HG03280 (cell line): ENCODE measurements around the gene GOLGA6A.

ENCODE experiments used
- ATAC-seq: cut with Tn5 transposase; IDR thresholded peaks from one replicate; pipeline ENCODE4 v1.9.1; 2021; ENCODE audit warnings: mild to moderate bottlenecking, moderate library complexity; ENCODE audit not compliant: unreplicated experiment

GOLGA6A gene

DNA sequence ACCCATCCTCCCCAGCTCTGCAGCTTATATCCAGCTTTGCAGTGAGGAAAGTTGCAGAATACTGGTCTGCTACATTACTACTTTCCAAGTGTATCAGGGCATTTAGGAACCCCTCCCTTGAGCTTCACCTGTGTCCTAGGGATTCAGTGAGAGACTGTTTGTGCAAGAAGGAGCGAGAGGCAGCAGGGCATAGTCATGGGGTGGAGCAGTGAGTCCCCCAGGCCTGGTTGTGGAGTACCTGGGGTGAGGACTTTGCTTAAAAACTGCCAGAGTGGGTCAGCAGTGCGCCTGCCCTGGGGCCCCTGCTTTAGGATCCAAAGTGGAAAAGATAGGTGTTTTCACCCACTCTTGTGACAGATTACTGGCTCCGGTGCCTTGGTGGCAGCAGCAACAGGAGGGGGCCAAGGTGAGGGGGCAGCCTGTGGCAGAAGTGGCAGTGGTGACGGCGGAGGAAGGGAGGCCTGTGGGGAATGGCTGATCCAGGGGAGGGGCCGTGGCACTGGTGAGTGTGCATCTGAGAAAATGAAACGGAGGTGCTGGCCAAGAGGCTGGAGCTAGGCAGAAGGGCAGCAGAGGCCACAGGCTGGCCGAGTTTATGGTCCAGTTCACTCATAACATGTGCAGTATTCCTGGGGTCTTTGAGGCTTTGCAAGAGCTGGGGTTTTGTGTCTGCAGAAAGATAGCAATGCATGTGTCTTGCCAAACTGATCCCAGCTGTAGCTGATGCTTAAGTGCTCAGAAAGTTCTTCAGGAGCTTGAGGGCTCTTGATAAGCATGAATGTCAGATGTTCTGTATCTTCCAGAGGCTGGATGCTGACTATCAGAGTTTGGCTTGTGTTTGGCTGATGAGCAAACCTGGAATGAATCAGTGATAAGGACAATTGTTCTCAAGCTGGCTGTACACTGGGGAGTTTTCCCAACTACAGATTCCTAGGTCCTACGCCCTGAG is 43.4 kb downstream of the GOLGA6A start:
- no peak for ATAC-seq

DNA sequence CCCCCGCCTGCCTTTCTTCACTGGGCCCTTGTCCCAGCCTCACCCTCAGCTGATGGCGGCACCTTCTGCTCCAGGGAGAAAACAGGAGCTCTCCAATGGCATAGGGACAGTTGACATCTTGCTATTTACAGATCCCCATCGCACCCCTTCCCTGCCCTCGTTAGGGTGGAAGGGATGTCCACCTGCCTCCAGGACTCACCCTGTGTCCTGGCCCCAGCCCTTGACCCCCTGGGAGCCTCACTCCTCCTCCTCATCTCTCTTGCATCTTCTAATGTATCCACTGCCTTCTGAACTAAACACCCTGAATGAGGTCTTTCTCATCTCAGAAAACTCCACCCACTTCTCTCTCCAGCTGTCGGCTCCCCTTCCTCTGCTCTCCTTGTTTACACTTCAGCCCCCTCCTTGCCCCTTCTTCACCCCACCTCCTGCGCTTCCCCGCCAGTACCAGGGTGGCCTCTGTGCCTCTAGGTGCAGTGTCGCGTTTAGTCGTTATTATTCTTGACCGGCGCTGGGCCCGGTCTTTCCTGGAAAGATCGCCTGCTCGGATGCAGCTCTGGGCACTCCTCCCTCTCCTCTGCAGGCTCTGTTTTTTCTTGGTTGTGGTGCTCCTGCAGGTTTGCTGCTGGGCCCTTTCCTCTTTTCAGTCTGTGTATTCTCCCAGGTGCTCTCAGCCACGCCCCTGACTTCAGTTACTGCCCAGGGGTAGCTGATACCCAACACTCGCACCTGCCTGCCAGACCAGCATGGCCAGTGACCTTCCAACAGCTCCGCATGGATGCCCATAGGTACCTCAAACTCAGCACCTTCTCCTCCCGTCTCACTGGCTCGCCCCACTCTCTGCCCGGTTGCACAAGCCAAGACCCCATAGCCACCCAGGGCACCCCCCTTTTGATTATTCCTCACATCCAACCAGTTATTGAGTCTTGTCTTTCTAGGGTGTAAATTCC is 44.9 kb downstream of the GOLGA6A start:
- no peak for ATAC-seq

DNA sequence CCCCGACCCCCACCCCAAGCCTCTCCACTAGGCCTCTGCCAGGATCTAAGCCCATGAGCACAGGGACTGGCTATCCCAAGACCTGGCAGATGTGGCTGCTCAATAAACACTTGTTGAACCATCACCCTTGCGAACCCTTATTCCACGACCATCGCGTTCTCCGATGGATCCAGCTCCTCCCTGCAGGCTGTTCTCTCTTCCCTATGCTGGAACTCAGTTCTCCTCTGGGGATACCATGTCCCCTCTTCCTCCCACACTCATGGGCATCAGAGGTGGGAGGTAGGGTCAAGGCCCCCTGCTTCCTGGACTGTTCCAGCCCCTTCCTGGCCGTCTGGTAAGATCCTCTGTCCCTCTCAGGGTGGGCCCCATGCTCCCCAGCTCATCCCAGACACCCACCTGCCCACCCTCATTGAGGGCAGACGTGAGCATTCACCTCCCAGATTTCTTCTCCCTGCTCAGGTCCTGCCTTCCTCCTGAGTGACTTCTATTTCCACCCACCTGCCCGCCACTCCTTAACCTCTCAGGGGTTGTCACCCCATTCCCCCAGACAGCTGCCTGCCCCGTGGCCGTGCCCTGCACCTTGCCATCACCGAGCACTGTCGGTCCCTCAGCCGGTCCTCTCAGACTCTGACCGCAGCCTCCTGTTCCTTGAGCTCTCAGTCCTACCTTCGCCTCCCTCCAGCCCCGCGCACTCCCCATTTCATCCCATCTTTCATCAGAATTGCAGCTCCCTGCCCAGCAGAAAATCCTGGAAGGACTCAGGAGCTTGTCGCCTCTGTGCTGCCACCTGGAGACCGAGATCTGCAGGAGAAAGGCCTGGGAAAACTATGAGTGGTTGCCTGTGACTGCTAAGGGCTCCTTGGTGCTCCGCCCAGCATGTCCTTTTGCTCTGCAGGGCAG is 45.8 kb downstream of the GOLGA6A start:
- ATAC-seq: no peak

DNA sequence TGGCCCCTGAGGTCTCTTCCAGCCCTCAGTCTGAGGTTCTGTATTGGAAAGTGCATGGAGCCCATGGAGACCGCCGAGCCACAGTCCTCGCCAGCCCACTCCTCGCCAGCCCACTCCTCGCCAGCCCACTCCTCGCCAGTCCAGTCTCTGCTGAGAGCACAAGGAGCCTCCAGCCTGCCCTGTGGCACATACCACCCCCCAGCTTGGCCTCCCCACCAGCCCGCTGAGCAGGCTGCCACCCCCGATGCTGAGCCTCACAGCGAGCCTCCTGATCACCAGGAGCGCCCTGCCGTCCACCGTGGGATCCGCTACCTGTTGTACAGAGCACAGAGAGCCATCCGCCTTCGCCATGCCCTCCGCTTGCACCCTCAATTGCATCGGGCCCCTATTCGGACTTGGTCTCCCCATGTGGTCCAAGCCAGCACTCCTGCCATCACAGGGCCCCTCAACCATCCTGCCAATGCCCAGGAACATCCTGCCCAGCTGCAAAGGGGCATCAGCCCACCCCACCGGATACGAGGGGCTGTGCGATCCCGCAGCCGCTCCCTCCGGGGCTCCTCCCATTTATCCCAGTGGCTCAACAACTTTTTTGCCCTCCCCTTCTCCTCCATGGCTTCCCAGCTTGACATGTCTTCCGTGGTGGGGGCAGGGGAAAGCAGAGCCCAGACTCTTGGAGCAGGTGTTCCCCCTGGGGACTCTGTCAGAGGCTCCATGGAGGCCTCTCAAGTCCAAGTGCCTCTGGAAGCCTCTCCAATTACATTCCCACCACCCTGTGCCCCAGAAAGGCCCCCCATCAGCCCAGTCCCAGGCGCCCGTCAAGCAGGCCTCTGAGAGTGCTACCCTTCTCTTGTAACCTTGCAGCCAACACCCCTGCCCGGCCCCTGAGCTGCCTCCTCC is 47.0 kb downstream of the GOLGA6A start:
- ATAC-seq: no peak

DNA sequence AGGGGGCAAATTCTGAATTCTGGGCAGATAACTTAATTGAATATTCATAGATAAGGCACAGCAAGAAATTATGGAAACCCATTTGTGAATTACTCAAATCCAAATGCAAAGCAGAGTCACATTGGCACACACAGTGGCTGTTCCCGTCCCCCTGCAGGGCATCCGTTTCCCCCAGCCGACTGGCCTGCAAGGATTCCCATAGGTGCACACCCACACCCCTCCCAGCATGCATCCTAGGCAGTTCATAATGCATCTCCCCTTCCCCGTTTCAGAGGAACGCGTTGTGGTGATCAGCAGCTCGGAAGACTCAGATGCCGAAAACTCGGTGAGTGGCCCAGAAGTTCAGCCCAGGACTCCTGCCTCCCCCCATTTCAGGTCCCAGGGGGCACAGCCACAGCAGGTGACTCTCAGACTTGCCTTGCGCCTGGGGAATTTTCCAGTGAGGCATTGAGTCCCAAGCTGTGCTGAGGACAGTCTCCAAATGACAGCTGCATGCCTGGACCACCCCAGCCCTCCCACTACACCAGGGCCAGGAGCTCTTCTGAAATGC is 48.1 kb downstream of the GOLGA6A start:
- ATAC-seq: no peak

DNA sequence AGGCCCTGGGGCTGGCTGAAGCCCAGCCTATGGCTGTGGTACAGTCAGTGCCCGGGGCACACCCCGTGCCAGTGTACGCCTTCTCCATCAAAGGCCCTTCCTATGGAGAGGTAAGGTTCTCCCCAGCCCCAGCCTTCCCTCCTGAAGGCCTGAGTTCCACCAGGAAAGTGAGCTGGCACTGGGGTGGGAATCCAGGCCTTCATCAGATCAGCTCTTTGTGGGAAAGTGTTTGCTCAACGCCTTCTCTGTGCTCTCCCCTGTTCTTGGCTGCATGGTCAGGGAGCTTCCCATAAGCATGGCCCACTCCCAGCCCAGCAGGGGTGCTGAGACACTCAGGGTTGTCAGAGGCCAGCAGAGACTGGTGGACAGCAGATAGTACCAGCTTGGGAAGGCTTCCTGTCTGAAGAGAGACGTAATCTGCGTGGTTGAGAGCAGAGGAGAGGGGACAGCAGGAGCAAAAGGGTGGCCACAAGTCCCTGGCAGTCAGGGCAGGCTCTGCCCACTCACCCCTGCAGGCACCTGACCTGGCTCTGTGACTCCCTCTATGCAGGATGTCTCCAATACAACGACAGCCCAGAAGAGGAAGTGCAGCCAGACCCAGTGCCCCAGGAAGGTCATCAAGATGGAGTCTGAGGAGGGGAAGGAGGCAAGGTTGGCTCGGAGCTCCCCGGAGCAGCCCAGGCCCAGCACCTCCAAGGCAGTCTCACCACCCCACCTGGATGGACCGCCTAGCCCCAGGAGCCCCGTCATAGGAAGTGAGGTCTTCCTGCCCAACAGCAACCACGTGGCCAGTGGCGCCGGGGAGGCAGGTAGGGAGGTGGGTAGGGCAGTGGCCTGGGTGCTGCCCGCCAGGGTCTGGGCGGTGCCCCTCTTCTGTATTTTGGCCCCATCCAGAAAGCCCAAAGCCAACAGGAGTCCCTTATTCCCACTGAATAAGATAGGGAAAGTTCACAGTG is 49.5 kb downstream of the GOLGA6A start:
- no peak for ATAC-seq

DNA sequence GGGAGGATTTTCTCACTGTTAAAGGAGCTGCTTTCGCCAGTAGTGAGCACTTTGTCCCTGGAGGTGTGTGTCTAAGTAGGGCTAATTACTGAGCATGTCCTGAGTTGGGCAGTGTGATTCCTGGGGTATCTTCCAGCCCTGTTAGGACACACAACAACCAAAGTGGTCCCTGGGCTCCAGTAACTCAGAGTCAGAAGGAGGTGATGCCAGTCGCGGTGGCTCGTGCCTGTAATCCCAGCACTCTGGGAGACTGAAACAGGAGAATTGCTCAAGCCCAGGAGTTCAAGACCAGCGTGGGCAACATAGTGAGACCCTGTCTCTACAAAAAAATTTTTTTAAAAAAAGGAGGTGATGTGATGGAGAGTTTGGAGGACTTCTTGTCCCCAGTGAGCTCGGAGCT is 50.3 kb downstream of the GOLGA6A start:
- ATAC-seq: no peak

DNA sequence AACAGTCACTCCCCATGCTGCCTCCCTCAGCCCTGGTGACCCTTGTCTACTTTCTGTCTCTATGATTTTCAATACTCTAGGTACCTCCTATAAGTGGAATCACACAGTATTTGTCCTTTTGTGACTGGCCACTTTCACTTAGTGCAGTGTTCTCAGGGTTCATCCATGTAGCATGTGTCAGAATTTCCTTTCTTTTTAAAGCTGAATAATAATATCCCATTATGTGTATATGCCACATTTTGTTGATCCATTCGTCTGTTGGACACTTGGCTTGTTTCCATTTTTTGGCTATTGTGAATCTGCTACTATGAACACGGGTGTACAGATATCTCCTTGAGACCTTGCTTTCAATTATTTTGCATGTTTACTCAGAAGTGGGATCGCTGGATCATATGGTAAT is 53.7 kb downstream of the GOLGA6A start:
- ATAC-seq: no peak

DNA sequence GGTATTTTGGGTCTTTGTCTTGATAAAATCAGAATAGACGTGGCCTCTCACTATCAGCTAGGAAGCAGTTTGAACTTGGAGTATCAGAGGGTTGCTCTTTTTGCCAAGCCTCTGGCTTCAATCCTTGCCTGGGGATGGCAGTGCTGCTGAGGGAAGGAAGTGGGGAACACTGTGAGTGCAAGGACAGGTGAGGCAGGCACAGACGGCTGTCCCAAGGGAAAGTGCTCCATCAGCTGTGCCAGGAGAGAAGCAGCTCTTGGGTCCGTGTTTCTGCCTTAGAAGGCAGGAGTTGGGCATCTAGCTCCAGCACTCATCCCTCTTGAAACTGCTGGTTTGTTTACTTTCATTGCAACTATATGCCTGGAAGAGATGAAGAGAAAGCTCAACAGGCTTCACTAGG is 54.7 kb downstream of the GOLGA6A start:
- ATAC-seq: no peak

DNA sequence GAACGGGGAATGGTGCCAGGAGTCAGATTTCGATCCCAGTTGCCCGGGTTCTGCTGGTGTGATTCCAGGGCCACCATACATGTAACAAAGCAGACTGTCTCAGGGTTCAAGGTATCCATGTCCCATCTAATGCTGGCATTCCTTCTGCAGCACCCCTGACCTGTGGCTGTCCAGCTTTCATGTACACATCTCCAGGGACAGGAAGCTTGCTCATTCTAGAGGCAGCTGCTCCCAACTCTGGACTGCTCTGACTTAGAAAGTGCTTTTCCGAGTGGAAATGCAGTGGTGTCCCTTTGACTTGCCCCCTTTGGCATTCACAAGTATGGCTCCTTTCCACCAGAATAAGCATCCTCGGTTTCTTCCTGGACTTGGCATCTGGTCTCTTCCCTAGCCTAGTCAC is 56.9 kb downstream of the GOLGA6A start:
- ATAC-seq: no peak

DNA sequence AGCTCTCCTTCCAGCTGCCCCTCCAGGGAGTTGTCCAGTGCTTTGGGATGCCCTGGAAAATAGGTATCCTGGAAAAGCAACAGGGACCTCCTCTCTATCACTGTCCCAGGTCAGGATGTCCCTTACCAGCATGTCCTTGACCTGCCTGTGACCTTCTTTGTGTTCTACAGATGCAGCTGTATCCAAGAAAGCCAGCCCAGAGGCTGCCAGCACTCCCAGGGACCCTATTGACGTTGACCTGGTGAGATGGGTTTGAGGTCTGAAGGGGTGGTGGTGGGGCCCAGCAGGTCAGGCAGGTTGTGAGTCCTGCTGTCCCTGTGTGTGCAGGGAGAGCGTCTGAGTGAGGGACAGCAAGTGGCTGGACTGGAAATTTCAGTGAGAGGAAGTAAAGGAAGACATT is 57.7 kb downstream of the GOLGA6A start:
- ATAC-seq: no peak

DNA sequence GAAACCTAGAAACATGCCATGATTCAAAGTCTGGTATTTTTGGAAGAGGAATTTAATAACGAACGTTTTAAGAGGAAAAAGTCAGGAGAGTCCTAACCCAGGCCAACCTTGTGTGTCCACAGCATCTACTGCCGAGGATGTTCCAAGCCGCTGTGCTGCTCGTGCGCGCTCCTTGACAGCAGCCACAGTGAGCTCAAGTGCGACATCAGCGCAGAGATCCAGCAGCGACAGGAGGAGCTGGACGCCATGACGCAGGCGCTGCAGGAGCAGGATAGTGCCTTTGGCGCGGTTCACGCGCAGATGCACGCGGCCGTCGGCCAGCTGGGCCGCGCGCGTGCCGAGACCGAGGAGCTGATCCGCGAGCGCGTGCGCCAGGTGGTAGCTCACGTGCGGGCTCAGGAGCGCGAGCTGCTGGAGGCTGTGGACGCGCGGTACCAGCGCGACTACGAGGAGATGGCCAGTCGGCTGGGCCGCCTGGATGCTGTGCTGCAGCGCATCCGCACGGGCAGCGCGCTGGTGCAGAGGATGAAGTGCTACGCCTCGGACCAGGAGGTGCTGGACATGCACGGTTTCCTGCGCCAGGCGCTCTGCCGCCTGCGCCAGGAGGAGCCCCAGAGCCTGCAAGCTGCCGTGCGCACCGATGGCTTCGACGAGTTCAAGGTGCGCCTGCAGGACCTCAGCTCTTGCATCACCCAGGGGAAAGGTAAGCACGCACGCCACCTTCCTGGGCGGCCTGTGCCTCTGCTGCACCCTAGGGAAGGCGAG is 59.5 kb downstream of the GOLGA6A start:
- ATAC-seq: no peak
